SK-N-SH (cell line): ENCODE data around the gene GJD3. TPM values are rescaled to one million over a fixed set of nuclear protein-coding genes. Genes with fewer than 3 reads are reported as not detected.

Experiments used
- CTCF ChIA-PET: fragments of 300-600, 350-600 bp; formaldehyde crosslinking; extraction: SDS; loops from one replicate; lab custom pipeline; 2021; lab: Yijun Ruan, JAX
- POLR2A ChIA-PET: fragments of 350-600 bp; sonication (Branson Sonifier 250); formaldehyde crosslinking; extraction: SDS; loops from one replicate; lab custom pipeline; 2020; ENCODE audit warnings: antibody characterized with exemption, inconsistent platforms; lab: Yijun Ruan, JAX
- DNase-seq: peaks from one replicate; pipeline ENCODE4 v3.0.0; 2012
- H2AFZ ChIP-seq: fragments of 200-600 bp; sonication (generic); 2 replicates; pipeline ENCODE4 v1.8.1; 2016; ENCODE audit warnings: antibody characterized with exemption, mild to moderate bottlenecking, low read depth
- H3F3A ChIP-seq: fragments of 200-600 bp; sonication (generic); replicated peaks from 2 replicates; pipeline ENCODE3; 2016; ENCODE audit warnings: antibody characterized with exemption, mild to moderate bottlenecking; ENCODE audit not compliant: insufficient read depth
- H3K27ac ChIP-seq, 2 experiments: fragments of 200-500 bp in 1 of 2; fragments of 200-600 bp in 1 of 2; sonication (Bioruptor generic) in 1 of 2; sonication (generic), shearing (Covaris generic) in 1 of 2; 2 replicates each; pipeline versions ENCODE4 v1.5.1 to v1.6.1; 2014 to 2016; ENCODE audit warnings: low read depth in 2 of 2, inconsistent platforms in 1 of 2, low read length in 1 of 2, mild to moderate bottlenecking in 1 of 2, mixed read lengths in 1 of 2
- H3K27me3 ChIP-seq: fragments of 200-600 bp; sonication (generic), shearing (Covaris generic); 2 replicates; pipeline ENCODE4 v1.6.1; 2016; ENCODE audit warnings: mixed run types; ENCODE audit not compliant: insufficient read depth
- H3K36me3 ChIP-seq, 2 experiments: fragments of 200-500 bp in 1 of 2; fragments of 200-600 bp in 1 of 2; sonication (Bioruptor generic) in 1 of 2; sonication (generic) in 1 of 2; replicated peaks in 1 of 2; 2 replicates each; pipeline versions ENCODE3 to v1.5.1; 2014 to 2016; ENCODE audit warnings: low read length in 1 of 2, mild to moderate bottlenecking in 1 of 2; ENCODE audit not compliant: insufficient read depth in 2 of 2, control insufficient read depth in 1 of 2
- H3K4me1 ChIP-seq, 2 experiments: fragments of 200-500 bp in 1 of 2; fragments of 200-600 bp in 1 of 2; sonication (Bioruptor generic) in 1 of 2; sonication (generic), shearing (Covaris generic) in 1 of 2; 2 replicates each; pipeline versions ENCODE4 v1.5.1 to v1.6.1; 2014 to 2016; ENCODE audit warnings: low read depth in 1 of 2, low read length in 1 of 2, mixed run types in 1 of 2; ENCODE audit not compliant: insufficient read depth in 2 of 2, control insufficient read depth in 1 of 2
- H3K4me2 ChIP-seq: fragments of 200-600 bp; sonication (generic), shearing (Covaris generic); 2 replicates; pipeline ENCODE4 v1.6.1; 2017; ENCODE audit warnings: mixed run types
- H3K4me3 ChIP-seq, 2 experiments: fragments of 200-500 bp in 1 of 2; fragments of 200-600 bp in 1 of 2; sonication (Bioruptor generic) in 1 of 2; sonication (generic), shearing (Covaris generic) in 1 of 2; 2 replicates each; pipeline versions ENCODE4 v1.5.1 to v1.8.1; 2014 to 2016; ENCODE audit warnings: low read depth in 2 of 2, inconsistent platforms in 1 of 2, low read length in 1 of 2, mild to moderate bottlenecking in 1 of 2, mixed read lengths in 1 of 2, moderate library complexity in 1 of 2
- H3K79me2 ChIP-seq: fragments of 200-600 bp; sonication (generic); 2 replicates; pipeline ENCODE4 v1.8.1; 2017; ENCODE audit warnings: mild to moderate bottlenecking; ENCODE audit not compliant: insufficient read depth
- H3K9ac ChIP-seq: fragments of 200-600 bp; sonication (generic); 2 replicates; pipeline ENCODE4 v1.6.1; 2017; ENCODE audit warnings: mixed run types
- H3K9me2 ChIP-seq: fragments of 200-600 bp; sonication (generic); 2 replicates; pipeline ENCODE4 v1.6.1; 2017; ENCODE audit warnings: mixed run types
- H3K9me3 ChIP-seq: fragments of 200-600 bp; sonication (generic); 2 replicates; pipeline ENCODE4 v1.6.1; 2017; ENCODE audit warnings: mixed run types, mild to moderate bottlenecking, moderate library complexity
- H4K20me1 ChIP-seq: fragments of 200-600 bp; sonication (generic); 2 replicates; pipeline ENCODE4 v1.6.1; 2017; ENCODE audit warnings: mild to moderate bottlenecking, mixed run types; ENCODE audit not compliant: insufficient read depth
- EP300 ChIP-seq, 2 experiments: IDR thresholded peaks; 2 replicates each; pipeline versions ENCODE4 v1.4.0 to v1.6.1; 2012; ENCODE audit warnings: borderline replicate concordance in 1 of 2, low read depth in 1 of 2, low read length in 1 of 2
- GATA2 ChIP-seq: sonication (generic); formaldehyde crosslinking; IDR thresholded peaks from 2 replicates; pipeline ENCODE4 v1.5.0; 2020; ENCODE audit warnings: mild to moderate bottlenecking, missing genetic modification reagents
- JUND ChIP-seq: IDR thresholded peaks from 2 replicates; pipeline ENCODE4 v1.4.0; 2012
- MXI1 ChIP-seq: IDR thresholded peaks from 2 replicates; pipeline ENCODE4 v1.6.1; 2012; ENCODE audit warnings: mild to moderate bottlenecking, low read depth, low read length, improper control_type of control experiment
- NFIC ChIP-seq: IDR thresholded peaks from 2 replicates; pipeline ENCODE4 v1.4.0; 2012; ENCODE audit warnings: borderline replicate concordance
- POLR2AphosphoS5 ChIP-seq: IDR thresholded peaks from 2 replicates; pipeline ENCODE4 v1.6.1; 2012; ENCODE audit warnings: low read depth, low read length
- SIN3A ChIP-seq: IDR thresholded peaks from 2 replicates; pipeline ENCODE4 v1.6.1; 2012; ENCODE audit warnings: low read depth, mild to moderate bottlenecking, low read length, moderate library complexity, borderline replicate concordance
- YY1 ChIP-seq: IDR thresholded peaks from 2 replicates; pipeline ENCODE4 v1.4.0; 2012; ENCODE audit warnings: low read depth, mild to moderate bottlenecking
- ZBTB33 ChIP-seq: IDR thresholded peaks from 2 replicates; pipeline ENCODE4 v1.4.0; 2012; ENCODE audit warnings: low read depth, borderline replicate concordance
- WGBS: methylation state at CpG from one replicate; pipeline ENCODE4 v1.1.6; 2017; ENCODE audit warnings: low lambda C conversion rate; 5-methylcytosine and 5-hydroxymethylcytosine counted together
- polyA plus RNA-seq, 3 experiments: library from polyadenylated mRNA; depleted of rRNA; stranded (reverse); fragments of >200 nt; gene quantifications; 2 replicates each; pipeline ENCODE4 v1.2.3, GENCODE V29; 2012
- TF ChIP-seq, protein P1 (sequence below): IDR thresholded peaks from 2 replicates; pipeline ENCODE4; 2012
- TF ChIP-seq, protein P2 (sequence below): IDR thresholded peaks from 2 replicates; pipeline ENCODE4 v1.4.0; 2012; ENCODE audit warnings: low read depth
- TF ChIP-seq, protein P3 (sequence below): fragments of 150-350 bp; IDR thresholded peaks from 2 replicates; pipeline ENCODE4 v1.6.1; 2016; ENCODE audit warnings: mild to moderate bottlenecking, low read depth, low read length
- TF ChIP-seq, protein P4 (sequence below): fragments of 200-600 bp; sonication (generic); IDR thresholded peaks from 2 replicates; pipeline ENCODE4 v1.6.1; 2017; ENCODE audit warnings: antibody characterized with exemption, mild to moderate bottlenecking, moderate library complexity
- TF ChIP-seq, protein P5 (sequence below): fragments of 150-350 bp; IDR thresholded peaks from 2 replicates; pipeline ENCODE4 v1.6.1; 2017; ENCODE audit warnings: antibody characterized with exemption, low read length, low read depth, borderline replicate concordance

Gene GJD3
- polyA plus RNA-seq, 1 of the 3 experiments (the other 2 are of a cell fraction) = not detected

DNA sequence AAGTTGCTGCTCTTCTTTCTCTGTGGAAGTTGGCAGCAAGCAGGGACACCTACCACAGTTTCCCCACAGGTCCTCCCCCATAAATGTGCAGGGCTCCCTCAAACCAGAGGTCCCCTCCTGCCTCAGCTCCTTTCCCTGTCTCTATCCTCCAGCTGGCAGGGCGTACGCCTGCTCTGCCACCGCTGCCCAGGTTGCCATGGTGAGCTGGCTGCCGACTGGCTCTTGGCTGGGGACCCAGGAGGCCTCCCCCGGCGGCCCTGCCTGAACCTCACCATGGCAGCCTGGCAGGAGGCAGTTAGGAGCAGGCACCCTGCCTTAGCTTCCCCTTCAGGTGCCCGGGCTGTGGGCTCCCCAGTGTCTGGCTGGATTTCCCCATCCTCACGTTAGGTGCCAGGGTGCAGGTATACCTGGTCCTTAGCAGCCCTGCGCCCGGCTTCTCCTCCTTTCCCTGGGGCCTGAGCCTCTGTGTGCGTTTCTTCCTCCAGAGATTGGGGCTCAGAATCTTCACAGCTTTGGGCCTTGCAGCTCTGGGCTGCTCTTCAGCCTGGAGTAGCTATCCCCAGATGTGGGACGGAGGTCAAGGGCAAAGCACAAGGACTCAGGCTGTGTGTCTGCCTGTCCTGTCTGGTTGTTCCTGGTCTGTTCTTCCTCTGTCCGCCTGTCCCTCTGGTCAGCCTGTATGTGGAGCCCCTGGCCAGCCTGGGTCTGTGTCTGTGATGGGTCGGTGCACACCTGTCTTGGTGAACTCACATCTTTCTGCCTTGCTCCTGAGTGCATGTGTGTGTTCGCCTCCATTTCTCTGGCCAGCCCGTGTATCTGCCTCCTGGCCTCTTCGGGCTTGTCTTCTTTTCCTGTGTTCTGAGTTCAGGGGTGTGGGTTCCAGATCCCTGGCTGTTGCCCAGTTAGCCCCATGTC, 15.7 kb downstream of the GJD3 start:
- Histone ChIP-seq H3K4me3 (no peak overlapping the region; a peak in 1 of 4 replicates), H3K4me1 (peaks cover 61 to 94% of the 10 kb centered on the region in 2 experiments), H3K27me3 (no peaks in the 10 kb centered on the region), H2AFZ (no peak overlapping the region), H3K9me2 (no peaks in the 10 kb centered on the region), H3K9me3 (no peaks in the 10 kb centered on the region), H3K27ac (peak overlapping the region; percentile 6 to 99; a peak in 3 of 4 replicates), H3K79me2 (peaks cover 62% of the 10 kb centered on the region), H3F3A (no peaks in the 10 kb centered on the region), H3K36me3 (peaks cover 29 to 32% of the 10 kb centered on the region in 2 experiments), H3K4me2 (peak overlapping the region; percentile 97; the same call in 1 of the 2 replicates), H3K9ac (no peak overlapping the region), H4K20me1 (peaks cover 57% of the 10 kb centered on the region)
- WGBS = 75% methylated on average over 12 of the region's 17 CpGs
- DNase-seq = peak; percentile 66
- TF ChIP-seq ZBTB33 (no peak), YY1 (no peak), JUND (no peak), EP300 (IDR thresholded peaks at IDR 0.05; ENCODE audit: borderline replicate concordance in 1 of 2, low read depth in 1 of 2, low read length in 1 of 2) (0 out of 4 replicates have a peak, but pooled peaks of 1 of the 2 experiments have one; percentile 4), GATA2 (no peak), SIN3A (no peak), MXI1 (peak; percentile 54; the same call in 1 of the 2 replicates), POLR2AphosphoS5 (no peak), NFIC (no peak)
- TF ChIP-seq, protein P1, sequence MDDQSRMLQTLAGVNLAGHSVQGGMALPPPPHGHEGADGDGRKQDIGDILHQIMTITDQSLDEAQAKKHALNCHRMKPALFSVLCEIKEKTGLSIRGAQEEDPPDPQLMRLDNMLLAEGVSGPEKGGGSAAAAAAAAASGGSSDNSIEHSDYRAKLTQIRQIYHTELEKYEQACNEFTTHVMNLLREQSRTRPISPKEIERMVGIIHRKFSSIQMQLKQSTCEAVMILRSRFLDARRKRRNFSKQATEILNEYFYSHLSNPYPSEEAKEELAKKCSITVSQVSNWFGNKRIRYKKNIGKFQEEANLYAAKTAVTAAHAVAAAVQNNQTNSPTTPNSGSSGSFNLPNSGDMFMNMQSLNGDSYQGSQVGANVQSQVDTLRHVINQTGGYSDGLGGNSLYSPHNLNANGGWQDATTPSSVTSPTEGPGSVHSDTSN = no peak
- TF ChIP-seq, protein P2, sequence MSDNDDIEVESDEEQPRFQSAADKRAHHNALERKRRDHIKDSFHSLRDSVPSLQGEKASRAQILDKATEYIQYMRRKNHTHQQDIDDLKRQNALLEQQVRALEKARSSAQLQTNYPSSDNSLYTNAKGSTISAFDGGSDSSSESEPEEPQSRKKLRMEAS = no peak
- TF ChIP-seq, protein P3, sequence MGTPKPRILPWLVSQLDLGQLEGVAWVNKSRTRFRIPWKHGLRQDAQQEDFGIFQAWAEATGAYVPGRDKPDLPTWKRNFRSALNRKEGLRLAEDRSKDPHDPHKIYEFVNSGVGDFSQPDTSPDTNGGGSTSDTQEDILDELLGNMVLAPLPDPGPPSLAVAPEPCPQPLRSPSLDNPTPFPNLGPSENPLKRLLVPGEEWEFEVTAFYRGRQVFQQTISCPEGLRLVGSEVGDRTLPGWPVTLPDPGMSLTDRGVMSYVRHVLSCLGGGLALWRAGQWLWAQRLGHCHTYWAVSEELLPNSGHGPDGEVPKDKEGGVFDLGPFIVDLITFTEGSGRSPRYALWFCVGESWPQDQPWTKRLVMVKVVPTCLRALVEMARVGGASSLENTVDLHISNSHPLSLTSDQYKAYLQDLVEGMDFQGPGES = no peak
- TF ChIP-seq, protein P4, sequence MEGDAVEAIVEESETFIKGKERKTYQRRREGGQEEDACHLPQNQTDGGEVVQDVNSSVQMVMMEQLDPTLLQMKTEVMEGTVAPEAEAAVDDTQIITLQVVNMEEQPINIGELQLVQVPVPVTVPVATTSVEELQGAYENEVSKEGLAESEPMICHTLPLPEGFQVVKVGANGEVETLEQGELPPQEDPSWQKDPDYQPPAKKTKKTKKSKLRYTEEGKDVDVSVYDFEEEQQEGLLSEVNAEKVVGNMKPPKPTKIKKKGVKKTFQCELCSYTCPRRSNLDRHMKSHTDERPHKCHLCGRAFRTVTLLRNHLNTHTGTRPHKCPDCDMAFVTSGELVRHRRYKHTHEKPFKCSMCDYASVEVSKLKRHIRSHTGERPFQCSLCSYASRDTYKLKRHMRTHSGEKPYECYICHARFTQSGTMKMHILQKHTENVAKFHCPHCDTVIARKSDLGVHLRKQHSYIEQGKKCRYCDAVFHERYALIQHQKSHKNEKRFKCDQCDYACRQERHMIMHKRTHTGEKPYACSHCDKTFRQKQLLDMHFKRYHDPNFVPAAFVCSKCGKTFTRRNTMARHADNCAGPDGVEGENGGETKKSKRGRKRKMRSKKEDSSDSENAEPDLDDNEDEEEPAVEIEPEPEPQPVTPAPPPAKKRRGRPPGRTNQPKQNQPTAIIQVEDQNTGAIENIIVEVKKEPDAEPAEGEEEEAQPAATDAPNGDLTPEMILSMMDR = no peak
- TF ChIP-seq, protein P5, sequence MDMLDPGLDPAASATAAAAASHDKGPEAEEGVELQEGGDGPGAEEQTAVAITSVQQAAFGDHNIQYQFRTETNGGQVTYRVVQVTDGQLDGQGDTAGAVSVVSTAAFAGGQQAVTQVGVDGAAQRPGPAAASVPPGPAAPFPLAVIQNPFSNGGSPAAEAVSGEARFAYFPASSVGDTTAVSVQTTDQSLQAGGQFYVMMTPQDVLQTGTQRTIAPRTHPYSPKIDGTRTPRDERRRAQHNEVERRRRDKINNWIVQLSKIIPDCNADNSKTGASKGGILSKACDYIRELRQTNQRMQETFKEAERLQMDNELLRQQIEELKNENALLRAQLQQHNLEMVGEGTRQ = no peak
- ChIA-PET CTCF (interaction anchor here (0.6 to 57.6 kb wide), 4 partner anchors 10 to 258 kb away, joined by 3 to 1706 read pairs (median 90); partner anchors contain the start of genes CDC6 and RARA), POLR2A (interaction anchor here (1.0 to 4.7 kb wide), 4 partner anchors 17 to 69 kb away, joined by 3 to 24 read pairs (median 4); partner anchors contain the start of gene TOP2A)
